Spleen (tissue), 13 donors: ENCODE measurements around the gene DDX11. TPM values are rescaled to one million over a fixed set of nuclear protein-coding genes. Genes with fewer than 3 reads are reported as not detected.
"Not testable (repeated sequence)": the region's sequence is repeated elsewhere in the genome, so short reads cannot be mapped to it uniquely, and the experiment has no call there.

Experiments
- DNase-seq: peaks from one replicate; pipeline ENCODE4 v3.0.0-alpha.2; 2020
- H3K27ac ChIP-seq, 8 donors: fragments of 200-600 bp; sonication (generic) in 7 of 8; 1 replicate in 4 of 8; 2 replicates in 4 of 8; pipeline versions ENCODE4 v1.5.0 to v1.8.0; 2016 to 2021; ENCODE audit warnings: inconsistent platforms in 4 of 8, mild to moderate bottlenecking in 4 of 8, moderate library complexity in 1 of 8
- H3K27me3 ChIP-seq, 7 donors: fragments of 200-600 bp; sonication (generic) in 6 of 7; replicated peaks in 1 of 7; 1 replicate in 4 of 7; 2 replicates in 3 of 7; pipeline versions ENCODE4 v1.5.0 to v1.8.0; 2016 to 2021; ENCODE audit warnings: inconsistent platforms in 3 of 7, mild to moderate bottlenecking in 1 of 7
- H3K36me3 ChIP-seq, 6 donors: fragments of 200-600 bp; sonication (generic) in 5 of 6; 1 replicate in 4 of 6; 2 replicates in 2 of 6; pipeline versions ENCODE4 v1.5.0 to v1.8.0; 2016 to 2021; ENCODE audit warnings: inconsistent platforms in 2 of 6
- H3K4me1 ChIP-seq, 6 donors: fragments of 200-600 bp; sonication (generic) in 5 of 6; 1 replicate in 3 of 6; 2 replicates in 3 of 6; pipeline versions ENCODE4 v1.5.0 to v1.8.0; 2016 to 2021; ENCODE audit warnings: inconsistent platforms in 3 of 6
- H3K4me3 ChIP-seq, 8 donors: fragments of 200-600 bp; sonication (generic) in 7 of 8; 1 replicate in 4 of 8; 2 replicates in 4 of 8; pipeline versions ENCODE4 v1.5.0 to v1.8.0; 2016 to 2021; ENCODE audit warnings: inconsistent platforms in 4 of 8, mild to moderate bottlenecking in 4 of 8, moderate library complexity in 2 of 8
- H3K9me3 ChIP-seq, 8 donors: fragments of 200-600 bp; sonication (generic) in 7 of 8; 1 replicate in 4 of 8; 2 replicates in 4 of 8; pipeline versions ENCODE4 v1.5.0 to v1.8.0; 2016 to 2021; ENCODE audit warnings: inconsistent platforms in 4 of 8
- CTCF ChIP-seq, 11 experiments: fragments of 200-600 bp in 7 of 11; fragments of 450-650 bp in 4 of 11; sonication (generic) in 4 of 11; IDR thresholded peaks in 8 of 11; conservative IDR thresholded peaks in 3 of 11; 1 replicate in 7 of 11; 2 replicates in 4 of 11; pipeline versions ENCODE4 v1.4.0 to v1.8.0; 2016 to 2021; ENCODE audit warnings: antibody characterized with exemption in 11 of 11, inconsistent platforms in 4 of 11, mild to moderate bottlenecking in 1 of 11
- POLR2A ChIP-seq, 3 donors: fragments of 450-650 bp; IDR thresholded peaks; one replicate each; pipeline ENCODE4 v1.5.1; 2017; ENCODE audit warnings: antibody characterized with exemption in 3 of 3, mild to moderate bottlenecking in 1 of 3
- POLR2AphosphoS5 ChIP-seq, 3 donors: sonication (generic); formaldehyde crosslinking; IDR thresholded peaks; one replicate each; pipeline ENCODE4 v1.5.1; 2017; ENCODE audit warnings: antibody characterized with exemption in 3 of 3
- WGBS, 5 donors: extraction: QIAGEN DNeasy Blood & Tissue Kit in 3 of 5; methylation state at CpG; one replicate each; pipeline versions ENCODE4 v1.1.5 to v1.1.7; 2013 to 2018; 5-methylcytosine and 5-hydroxymethylcytosine counted together
- intact Hi-C: fragments of 100-400 bp; cut with DNase I; formaldehyde crosslinking; loops from one replicate; pipeline ENCODE4 v1.15.0; 2023; ENCODE audit warnings: low total_unique reads
- long read RNA-seq, 2 donors: transcript quantifications; one replicate each; lab custom pipeline, GENCODE V29; 2026
- polyA plus RNA-seq, 3 donors: library from polyadenylated mRNA; stranded (reverse); fragments of 200-250 nt; gene quantifications; one replicate each; pipeline ENCODE4 v1.2.1, GENCODE V29; 2013
- total RNA-seq, 7 donors: library from RNA; depleted of rRNA in 3 of 7; stranded (reverse); fragments of >200 nt in 3 of 7; fragmentation: NEBNext Ultra II Directional in 4 of 7; extraction: Animal tissue kit (Norgen Biotek cat#: 25700) in 4 of 7; gene quantifications; one replicate each; pipeline versions ENCODE4 v1.1.0 to v1.2.1, GENCODE V29; 2016 to 2021
- donor health status: healthy with polysubstance abuse.
- donor health status: DM: no; HTN: no; CAD: no; lungs with moderate emphysema.
- donor health status: DM: no; HTN: no; CAD: no.
- donor health status: Bipolar disorder and iron deficiency.
- donor health status: healthy.
- donor health status: DM: no; HTN: no; CAD: no.
- donor health status: DM: yes; HTN: yes; CAD: no.

The DDX11 gene
- total RNA-seq (10 to 100 TPM; 15.9 to 66.7 (median 45.3) TPM), polyA plus RNA-seq (10 to 100 TPM; 13.3 to 31.0 (median 15.2) TPM)
- long read RNA-seq, donor 1 = 0 reads
- long read RNA-seq, donor 2, partial matches to known transcripts = 0 of 1 reads
- long read RNA-seq, donor 2, other reads (novel, unspliced or antisense) = 0 of 1 reads

- H3K9me3 ChIP-seq, H3K27me3 ChIP-seq, intact Hi-C loops, H3K36me3 ChIP-seq: not testable (repeated sequence)
- DNase-seq = peak; percentile 96
- Histone ChIP-seq H3K4me1 (peaks cover 3 to 30% (median 11%) of the 10 kb centered on the region in 6 donors), H3K27ac (peak within 1 kb of the TSS; percentile 29 to 93 (median 88)), H3K4me3 (peak within 1 kb of the TSS; percentile 65 to 86 (median 74))
- 0 to 1% (median 0%) methylated on average over 24 to 58 of the region's 58 CpGs for WGBS, 5 donors
- TF ChIP-seq POLR2AphosphoS5 (IDR thresholded peaks at IDR 0.05) = peak; percentile 66 to 86 (median 66)
- TF ChIP-seq CTCF (IDR thresholded peaks at IDR 0.05 in 8 of 11, conservative IDR thresholded peaks at IDR 0.05 in 3 of 11) = peak in 1 of 11 experiments; percentile 7
Observed at GRCh38 chr12:31073527-31074332, at the start of gene DDX11. TSS of gene DDX11 (plus strand) at chr12:31073860. CDS start at chr12:31078394, 4,534 bp downstream.

GRCh38 chr12:31026202-31026601, 47.5 kb upstream of the DDX11 start:
- no peak for TF ChIP-seq CTCF (IDR thresholded peaks at IDR 0.05 in 8 of 11, conservative IDR thresholded peaks at IDR 0.05 in 3 of 11)
- no peak for TF ChIP-seq POLR2A (IDR thresholded peaks at IDR 0.05)
- TF ChIP-seq POLR2AphosphoS5 (IDR thresholded peaks at IDR 0.05) = no peak
- WGBS, 5 donors = 83 to 96% (median 90%) methylated on average over 7 of the region's 7 CpGs
- Histone ChIP-seq H3K9me3 (no peaks in the 10 kb centered on the region), H3K4me3 (no peak overlapping the region), H3K27me3 (no peaks in the 10 kb centered on the region), H3K4me1 (peaks cover 2 to 30% (median 16%) of the 10 kb centered on the region in 6 donors), H3K36me3 (no peaks in the 10 kb centered on the region), H3K27ac (no peak overlapping the region)
- intact Hi-C loops = no loop called here
- no peak for DNase-seq

GRCh38 chr12:31027006-31027405, 46.7 kb upstream of the DDX11 start:
- H3K36me3 ChIP-seq, intact Hi-C loops, H3K27me3 ChIP-seq, H3K9me3 ChIP-seq, DNase-seq, H3K4me3 ChIP-seq, H3K27ac ChIP-seq: not testable (repeated sequence)
- 92 to 97% (median 94%) methylated on average over 5 of the region's 5 CpGs for WGBS, 5 donors
- H3K4me1 ChIP-seq = peaks cover 2 to 28% (median 15%) of the 10 kb centered on the region in 6 donors

- no peaks in the 10 kb centered on the region for H3K27me3 ChIP-seq
- H3K9me3 ChIP-seq = no peaks in the 10 kb centered on the region
- H3K4me3 ChIP-seq = no peak overlapping the region
- TF ChIP-seq CTCF (IDR thresholded peaks at IDR 0.05 in 8 of 11, conservative IDR thresholded peaks at IDR 0.05 in 3 of 11) (no peak), POLR2AphosphoS5 (IDR thresholded peaks at IDR 0.05) (no peak), POLR2A (IDR thresholded peaks at IDR 0.05) (no peak)
- peaks cover 0 to 13% (median 7%) of the 10 kb centered on the region in 6 donors for H3K4me1 ChIP-seq
- peak overlapping the region in 3 of 8 donors; percentile 31 to 41 (median 36) for H3K27ac ChIP-seq
- intact Hi-C loops = no loop called here
- WGBS, 5 donors = 81 to 86% (median 85%) methylated on average over 11 of the region's 11 CpGs
- no peaks in the 10 kb centered on the region for H3K36me3 ChIP-seq
- no peak for DNase-seq
Observed at GRCh38 chr12:31029468-31029867, 44.2 kb upstream of the DDX11 start.
